H9 (cell line): Measurements from ENCODE around the gene CPT1A. TPM values are rescaled to one million over a fixed set of nuclear protein-coding genes. Genes with fewer than 3 reads are reported as not detected.

Experiments
- DNase-seq: peaks from one replicate; pipeline ENCODE4 v3.0.0-alpha.2; 2017
- H2AFZ ChIP-seq: one replicate; pipeline ENCODE4 v1.6.1; 2013; ENCODE audit warnings: mild to moderate bottlenecking, low read length, control low read depth, moderate library complexity
- H2AK5ac ChIP-seq: 2 replicates; pipeline ENCODE4 v1.6.1; 2013; ENCODE audit warnings: low read length, control low read depth, mixed read lengths; ENCODE audit not compliant: insufficient read length
- H2BK120ac ChIP-seq: one replicate; pipeline ENCODE4 v1.6.1; 2013; ENCODE audit warnings: low read depth, mild to moderate bottlenecking, low read length, control low read depth, inconsistent platforms; ENCODE audit not compliant: poor library complexity, severe bottlenecking
- H2BK12ac ChIP-seq: 2 replicates; pipeline ENCODE4 v1.6.1; 2013; ENCODE audit warnings: low read length, control low read depth, mixed read lengths, low read depth; ENCODE audit not compliant: insufficient read length
- H2BK15ac ChIP-seq: 2 replicates; pipeline ENCODE4 v1.6.1; 2013; ENCODE audit warnings: low read depth, low read length, control low read depth
- H2BK20ac ChIP-seq: one replicate; pipeline ENCODE4 v1.6.1; 2013; ENCODE audit warnings: low read depth, mild to moderate bottlenecking, low read length, control low read depth, inconsistent platforms; ENCODE audit not compliant: poor library complexity, severe bottlenecking
- H2BK5ac ChIP-seq: 2 replicates; pipeline ENCODE4 v1.6.1; 2013; ENCODE audit warnings: low read length, control low read depth, mixed read lengths; ENCODE audit not compliant: insufficient read length
- H3K14ac ChIP-seq: 2 replicates; pipeline ENCODE4 v1.6.1; 2013; ENCODE audit warnings: low read length, control low read depth; ENCODE audit not compliant: insufficient read depth
- H3K18ac ChIP-seq: 2 replicates; pipeline ENCODE4 v1.6.1; 2013; ENCODE audit warnings: low read depth, mild to moderate bottlenecking, mixed read lengths, low read length, control low read depth; ENCODE audit not compliant: insufficient read length
- H3K23ac ChIP-seq: 2 replicates; pipeline ENCODE4 v1.6.1; 2013; ENCODE audit warnings: low read length, control low read depth, mixed read lengths, low read depth; ENCODE audit not compliant: insufficient read length
- H3K23me2 ChIP-seq: 2 replicates; pipeline ENCODE4 v1.6.1; 2013; ENCODE audit warnings: low read depth, mild to moderate bottlenecking, mixed read lengths, low read length, control low read depth; ENCODE audit not compliant: insufficient read length, poor library complexity, severe bottlenecking
- H3K27ac ChIP-seq: 2 replicates; pipeline ENCODE4 v1.5.1; 2013; ENCODE audit warnings: low read length, control low read depth, mixed read lengths, low read depth; ENCODE audit not compliant: insufficient read length
- H3K27me3 ChIP-seq: 2 replicates; pipeline ENCODE4 v1.6.1; 2013; ENCODE audit warnings: low read length, control low read depth, inconsistent platforms; ENCODE audit not compliant: insufficient read depth
- H3K4ac ChIP-seq: 2 replicates; pipeline ENCODE4 v1.6.1; 2013; ENCODE audit warnings: low read depth, mild to moderate bottlenecking, control low read depth, inconsistent platforms, low read length, moderate library complexity
- H3K4me1 ChIP-seq: 2 replicates; pipeline ENCODE4 v1.6.1; 2013; ENCODE audit warnings: low read length, control low read depth, inconsistent platforms; ENCODE audit not compliant: insufficient read depth
- H3K4me2 ChIP-seq: 2 replicates; pipeline ENCODE4 v1.6.1; 2013; ENCODE audit warnings: low read length, control low read depth, mixed read lengths; ENCODE audit not compliant: insufficient read length, insufficient read depth
- H3K56ac ChIP-seq: 2 replicates; pipeline ENCODE4 v1.6.1; 2013; ENCODE audit warnings: low read depth, mild to moderate bottlenecking, mixed read lengths, low read length, control low read depth; ENCODE audit not compliant: insufficient read length
- H3K79me1 ChIP-seq: 2 replicates; pipeline ENCODE4 v1.6.1; 2013; ENCODE audit warnings: low read depth, mild to moderate bottlenecking, moderate library complexity, low read length, control low read depth, inconsistent platforms; ENCODE audit not compliant: insufficient read depth, poor library complexity, severe bottlenecking
- H3K79me2 ChIP-seq: 2 replicates; pipeline ENCODE4 v1.6.1; 2013; ENCODE audit warnings: low read length, control low read depth, inconsistent platforms; ENCODE audit not compliant: insufficient read depth
- H3K9ac ChIP-seq: 2 replicates; pipeline ENCODE4 v1.6.1; 2013; ENCODE audit warnings: low read length, control low read depth, mixed read lengths; ENCODE audit not compliant: insufficient read length; ENCODE audit errors: extremely low read depth
- H3K9me3 ChIP-seq: one replicate; pipeline ENCODE4 v1.6.1; 2013; ENCODE audit warnings: low read depth, low read length, inconsistent platforms; ENCODE audit not compliant: control insufficient read depth
- H3T11ph ChIP-seq: one replicate; pipeline ENCODE4 v1.6.1; 2013; ENCODE audit warnings: mild to moderate bottlenecking, low read length, control low read depth, inconsistent platforms
- H4K20me1 ChIP-seq: one replicate; pipeline ENCODE4 v1.6.1; 2013; ENCODE audit not compliant: control insufficient read depth, insufficient read length, insufficient read depth
- H4K5ac ChIP-seq: 2 replicates; pipeline ENCODE4 v1.6.1; 2013; ENCODE audit warnings: low read depth, mild to moderate bottlenecking, mixed read lengths, low read length, control low read depth; ENCODE audit not compliant: insufficient read length
- H4K8ac ChIP-seq: replicated peaks from 2 replicates; pipeline ENCODE4 v1.6.1; 2013; ENCODE audit warnings: low read length, control low read depth, mixed read lengths, low read depth; ENCODE audit not compliant: insufficient read length
- H4K91ac ChIP-seq: 2 replicates; pipeline ENCODE4 v1.6.1; 2013; ENCODE audit warnings: low read depth, mild to moderate bottlenecking, moderate library complexity, mixed read lengths, low read length, control low read depth; ENCODE audit not compliant: insufficient read length
- H3K27ac Mint-ChIP-seq, 3 experiments: 2 replicates in 2 of 3; 3 replicates in 1 of 3; pipeline ENCODE4 v1.8.0; 2020 to 2021; ENCODE audit warnings: mixed read lengths in 3 of 3, mild to moderate bottlenecking in 1 of 3, moderate library complexity in 1 of 3
- H3K27me3 Mint-ChIP-seq: 2 replicates; pipeline ENCODE4 v1.8.0; 2021; ENCODE audit warnings: low read depth, mild to moderate bottlenecking, moderate library complexity, mixed read lengths
- H3K36me3 Mint-ChIP-seq, 3 experiments: 2 replicates in 2 of 3; 3 replicates in 1 of 3; pipeline ENCODE4 v1.8.0; 2020 to 2021; ENCODE audit warnings: low read depth in 3 of 3, mixed read lengths in 3 of 3; ENCODE audit not compliant: insufficient read depth in 1 of 3
- H3K4me1 Mint-ChIP-seq, 2 experiments: 2 replicates each; pipeline ENCODE4 v1.8.0; 2020; ENCODE audit warnings: mixed read lengths in 2 of 2
- H3K4me3 Mint-ChIP-seq, 2 experiments: 2 replicates in 1 of 2; 3 replicates in 1 of 2; pipeline ENCODE4 v1.8.0; 2020 to 2021; ENCODE audit warnings: mild to moderate bottlenecking in 2 of 2, mixed read lengths in 2 of 2, moderate library complexity in 1 of 2
- H3K9me3 Mint-ChIP-seq, 2 experiments: 2 replicates in 1 of 2; 3 replicates in 1 of 2; pipeline ENCODE4 v1.8.0; 2020; ENCODE audit warnings: mild to moderate bottlenecking in 2 of 2, mixed read lengths in 2 of 2, moderate library complexity in 1 of 2
- CTCF ChIP-seq: fragments of 200-600 bp; sonication (generic); conservative IDR thresholded peaks from 3 replicates; pipeline ENCODE4 v1.8.0; 2021; ENCODE audit warnings: antibody characterized with exemption, mild to moderate bottlenecking
- WGBS: extraction: QIAGEN DNeasy Blood & Tissue Kit; methylation state at CpG from one replicate; pipeline ENCODE4 v1.1.7; 2013; ENCODE audit warnings: missing lambda C conversion rate, low lambda C conversion rate, mixed read lengths; ENCODE audit not compliant: insufficient read length; ENCODE audit errors: extremely low coverage; 5-methylcytosine and 5-hydroxymethylcytosine counted together
- total RNA-seq: library from RNA; stranded (reverse); gene quantifications from 2 replicates; pipeline ENCODE4 v1.2.1, GENCODE V29; 2021

The CPT1A gene
- total RNA-seq, 1 experiment from 2014 or later, result 7.5 TPM

GRCh38 chr11:68840661-68841653 lies 759 bp downstream of the CPT1A start:
- DNase-seq, result no peak

More at GRCh38 chr11:68840661-68841653, 759 bp downstream of the CPT1A start:
- Histone ChIP-seq H3K23me2 (peaks cover 14% of the 10 kb centered on the region), H3T11ph (no peak overlapping the region), H4K91ac (no peak overlapping the region), H3K23ac (no peak overlapping the region), H3K79me1 (no peaks in the 10 kb centered on the region), H3K9me3 (no peaks in the 10 kb centered on the region), H3K27me3 (peaks cover 26% of the 10 kb centered on the region), H3K27ac (no peak overlapping the region), H2BK120ac (no peak overlapping the region), H2BK5ac (no peak overlapping the region), H3K4me2 (peak overlapping the region; percentile 77), H4K8ac (no peak overlapping the region), H3K4me1 (no peaks in the 10 kb centered on the region), H2BK15ac (no peak overlapping the region), H4K20me1 (peaks cover 4% of the 10 kb centered on the region), H3K9ac (no peak overlapping the region), H3K79me2 (no peaks in the 10 kb centered on the region), H3K4ac (no peak overlapping the region), H2BK12ac (no peak overlapping the region), H2AFZ (no peak overlapping the region), H2AK5ac (no peak overlapping the region), H3K14ac (no peak overlapping the region), H3K56ac (no peak overlapping the region), H3K18ac (no peak overlapping the region), H4K5ac (no peak overlapping the region), H2BK20ac (no peak overlapping the region)
- H3K9me3 Mint-ChIP-seq, result peaks cover 0 to 6% of the 10 kb centered on the region in 2 experiments; a peak in 3 of 5 replicates
- H3K4me1 Mint-ChIP-seq, result peaks cover 22 to 29% of the 10 kb centered on the region in 2 experiments
- peaks cover 77% of the 10 kb centered on the region for H3K27me3 Mint-ChIP-seq
- no CpG with 5 or more reads among the region's 90 CpGs for WGBS
- H3K36me3 Mint-ChIP-seq, result no peaks in the 10 kb centered on the region
- no peak overlapping the region for H3K27ac Mint-ChIP-seq
- TF ChIP-seq CTCF, result no peak
- peak overlapping the region; percentile 71 to 77 for H3K4me3 Mint-ChIP-seq
